Measurements from ENCODE around the gene FES. TPM values are rescaled to one million over a fixed set of nuclear protein-coding genes. Genes with fewer than 3 reads are reported as not detected.

FES gene
- total RNA-seq, 1 experiment from 2014 or later = 6.7 TPM

DNA sequence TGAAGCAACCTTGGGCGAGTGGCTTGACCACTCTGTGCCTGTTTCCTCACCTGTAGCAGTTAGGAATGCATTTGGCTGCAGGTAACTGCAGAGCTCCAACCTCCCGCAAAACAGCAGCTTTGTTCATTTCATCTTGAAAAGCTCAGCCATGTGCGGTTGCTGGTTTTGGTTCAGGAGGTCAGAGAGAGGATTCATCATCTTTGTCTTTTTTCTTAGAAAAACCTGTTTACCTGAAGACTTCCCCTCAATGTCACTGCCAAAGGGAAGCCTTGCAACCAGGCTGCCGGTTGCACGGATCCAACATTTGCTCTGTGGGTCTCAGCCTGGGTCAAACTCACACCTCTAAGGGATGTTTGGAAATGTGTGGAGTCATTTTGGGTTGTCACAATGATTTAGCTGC, 32.4 kb upstream of the FES start:
- no peaks in the 10 kb centered on the region for H3K27me3 ChIP-seq (ENCODE audit: insufficient read depth, low read length)
- H3K27me3 Mint-ChIP-seq (ENCODE audit: low read depth) = no peaks in the 10 kb centered on the region
- TF ChIP-seq, protein P1, sequence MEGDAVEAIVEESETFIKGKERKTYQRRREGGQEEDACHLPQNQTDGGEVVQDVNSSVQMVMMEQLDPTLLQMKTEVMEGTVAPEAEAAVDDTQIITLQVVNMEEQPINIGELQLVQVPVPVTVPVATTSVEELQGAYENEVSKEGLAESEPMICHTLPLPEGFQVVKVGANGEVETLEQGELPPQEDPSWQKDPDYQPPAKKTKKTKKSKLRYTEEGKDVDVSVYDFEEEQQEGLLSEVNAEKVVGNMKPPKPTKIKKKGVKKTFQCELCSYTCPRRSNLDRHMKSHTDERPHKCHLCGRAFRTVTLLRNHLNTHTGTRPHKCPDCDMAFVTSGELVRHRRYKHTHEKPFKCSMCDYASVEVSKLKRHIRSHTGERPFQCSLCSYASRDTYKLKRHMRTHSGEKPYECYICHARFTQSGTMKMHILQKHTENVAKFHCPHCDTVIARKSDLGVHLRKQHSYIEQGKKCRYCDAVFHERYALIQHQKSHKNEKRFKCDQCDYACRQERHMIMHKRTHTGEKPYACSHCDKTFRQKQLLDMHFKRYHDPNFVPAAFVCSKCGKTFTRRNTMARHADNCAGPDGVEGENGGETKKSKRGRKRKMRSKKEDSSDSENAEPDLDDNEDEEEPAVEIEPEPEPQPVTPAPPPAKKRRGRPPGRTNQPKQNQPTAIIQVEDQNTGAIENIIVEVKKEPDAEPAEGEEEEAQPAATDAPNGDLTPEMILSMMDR (conservative IDR thresholded peaks at IDR 0.05) = no peak

More for the DNA sequence above, 32.4 kb upstream of the FES start:
- no peak overlapping the region for H4K8ac ChIP-seq (replicated peaks; ENCODE audit: insufficient read length, low read depth, low read length)
- no peaks in the 10 kb centered on the region for H3K36me3 Mint-ChIP-seq (ENCODE audit: insufficient read depth in 1 of 3, low read depth in 3 of 3)
- no peak overlapping the region for H2BK12ac ChIP-seq (ENCODE audit: insufficient read length, low read depth, low read length)
- no peak overlapping the region for H4K91ac ChIP-seq (ENCODE audit: insufficient read length, low read depth, low read length)
- no peak overlapping the region for H3T11ph ChIP-seq (ENCODE audit: low read length)
- H3K79me1 ChIP-seq (ENCODE audit: insufficient read depth, low read depth, low read length, poor library complexity, severe bottlenecking) = no peaks in the 10 kb centered on the region
- H3K14ac ChIP-seq (ENCODE audit: insufficient read depth, low read length) = no peak overlapping the region
- no peak overlapping the region for H2AFZ ChIP-seq (ENCODE audit: low read length)
- H2BK20ac ChIP-seq (ENCODE audit: low read depth, low read length, poor library complexity, severe bottlenecking) = no peak overlapping the region
- no CpG with 5 or more reads among the region's 5 CpGs for WGBS (ENCODE audit: extremely low coverage, insufficient read length, low lambda C conversion rate)
- H2BK120ac ChIP-seq (ENCODE audit: low read depth, low read length, poor library complexity, severe bottlenecking) = no peak overlapping the region
- no peaks in the 10 kb centered on the region for H4K20me1 ChIP-seq (ENCODE audit: control insufficient read depth, insufficient read depth, insufficient read length)
- H3K9ac ChIP-seq (ENCODE audit: extremely low read depth, insufficient read length, low read length) = no peak overlapping the region
- H3K4me2 ChIP-seq (ENCODE audit: insufficient read depth, insufficient read length, low read length) = no peak overlapping the region
- no peak overlapping the region for H4K5ac ChIP-seq (ENCODE audit: insufficient read length, low read depth, low read length)
- no peak overlapping the region for H3K27ac ChIP-seq (ENCODE audit: insufficient read length, low read depth, low read length)
- H2BK5ac ChIP-seq (ENCODE audit: insufficient read length, low read length) = no peak overlapping the region
- H3K4me1 ChIP-seq (ENCODE audit: insufficient read depth, low read length) = no peaks in the 10 kb centered on the region
- H3K18ac ChIP-seq (ENCODE audit: insufficient read length, low read depth, low read length) = no peak overlapping the region
- no peaks in the 10 kb centered on the region for H3K23me2 ChIP-seq (ENCODE audit: insufficient read length, low read depth, low read length, poor library complexity, severe bottlenecking)
- no peak overlapping the region for H3K56ac ChIP-seq (ENCODE audit: insufficient read length, low read depth, low read length)
- H3K9me3 ChIP-seq (ENCODE audit: control insufficient read depth, low read depth, low read length) = no peaks in the 10 kb centered on the region
- H3K23ac ChIP-seq (ENCODE audit: insufficient read length, low read depth, low read length) = no peak overlapping the region
- no peak overlapping the region for H3K4me3 Mint-ChIP-seq
- H3K4ac ChIP-seq (ENCODE audit: low read depth, low read length) = no peak overlapping the region
- H3K27ac Mint-ChIP-seq = no peak overlapping the region
- no peaks in the 10 kb centered on the region for H3K9me3 Mint-ChIP-seq
- no peak overlapping the region for H2BK15ac ChIP-seq (ENCODE audit: low read depth, low read length)
- no peaks in the 10 kb centered on the region for H3K4me1 Mint-ChIP-seq
- H2AK5ac ChIP-seq (ENCODE audit: insufficient read length, low read length) = no peak overlapping the region
- DNase-seq = no peak
- H3K79me2 ChIP-seq (ENCODE audit: insufficient read depth, low read length) = no peaks in the 10 kb centered on the region

Measured in H9 (cell line).